Measurements from ENCODE around the gene LBH.
"Not testable (repeated sequence)": the region's sequence is repeated elsewhere in the genome, so short reads cannot be mapped to it uniquely, and the experiment has no call there.

The LBH gene

DNA sequence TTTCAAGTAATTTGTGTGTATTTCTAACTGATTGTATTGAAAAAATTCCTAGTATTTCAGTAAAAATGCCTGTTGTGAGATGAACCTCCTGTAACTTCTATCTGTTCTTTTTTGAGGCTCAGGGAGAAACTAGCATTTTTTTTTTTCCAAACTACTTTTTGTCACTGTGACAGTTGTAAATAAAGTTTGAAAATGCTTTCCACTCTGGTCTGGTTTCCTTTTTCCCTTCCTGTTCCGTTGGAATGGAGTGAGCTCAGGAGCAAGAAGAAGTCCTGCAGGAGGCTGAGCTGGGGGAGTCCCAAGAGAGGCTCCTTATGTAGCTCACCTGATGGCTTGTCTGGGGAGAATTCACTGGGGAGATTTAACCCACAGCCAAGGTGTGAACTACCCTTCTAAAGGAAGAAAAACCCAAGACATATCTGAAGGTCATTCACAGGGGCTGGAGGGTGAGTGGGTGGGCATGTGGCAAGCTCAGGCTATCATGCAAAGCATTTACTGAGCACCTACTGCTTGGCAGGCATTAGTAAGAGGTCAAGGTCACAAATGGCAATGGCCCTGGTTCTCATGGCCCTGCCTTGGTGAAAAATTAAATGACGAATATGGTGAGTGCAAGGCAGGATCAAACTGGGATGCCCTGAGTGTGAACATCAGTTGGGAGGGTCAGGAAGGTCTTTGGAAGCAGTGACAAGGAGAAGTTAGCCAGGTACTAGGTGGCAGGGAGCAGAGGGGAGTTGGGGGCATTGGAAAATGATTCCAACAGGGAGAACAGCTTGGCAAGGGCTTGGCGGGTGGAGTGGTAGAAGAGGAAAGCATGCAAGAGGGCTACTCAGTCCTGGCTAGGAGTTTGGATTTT lies 28.7 kb downstream of the LBH start:
- no peak for DNase-seq

GRCh38 chr2:30260941-30261340 lies 29.6 kb downstream of the LBH start:
- no peak for DNase-seq

DNA sequence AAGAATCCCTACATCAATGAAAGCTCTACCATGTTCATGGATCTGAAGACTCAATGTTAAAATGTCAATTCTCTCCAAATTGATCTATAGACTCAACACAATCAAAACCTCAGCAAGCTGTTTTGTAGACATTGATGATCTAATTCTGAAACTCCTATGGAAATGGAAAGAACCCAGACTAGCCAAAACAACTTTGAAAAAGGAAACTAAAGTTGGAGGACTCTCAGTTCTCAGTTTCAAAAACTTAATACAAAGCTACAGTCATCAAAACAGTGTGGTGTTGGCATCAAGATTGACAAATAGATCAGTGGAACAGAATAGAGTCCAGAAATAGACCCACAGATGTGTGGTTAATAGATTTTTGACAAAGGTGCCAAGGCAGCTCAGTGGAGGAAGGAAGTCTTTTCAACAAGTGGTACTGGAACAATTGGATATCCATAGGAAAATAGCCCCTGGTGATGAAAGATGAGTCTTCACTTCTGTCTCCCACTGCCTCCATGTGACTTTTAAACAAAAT lies 30.4 kb downstream of the LBH start:
- no peak for DNase-seq

DNA sequence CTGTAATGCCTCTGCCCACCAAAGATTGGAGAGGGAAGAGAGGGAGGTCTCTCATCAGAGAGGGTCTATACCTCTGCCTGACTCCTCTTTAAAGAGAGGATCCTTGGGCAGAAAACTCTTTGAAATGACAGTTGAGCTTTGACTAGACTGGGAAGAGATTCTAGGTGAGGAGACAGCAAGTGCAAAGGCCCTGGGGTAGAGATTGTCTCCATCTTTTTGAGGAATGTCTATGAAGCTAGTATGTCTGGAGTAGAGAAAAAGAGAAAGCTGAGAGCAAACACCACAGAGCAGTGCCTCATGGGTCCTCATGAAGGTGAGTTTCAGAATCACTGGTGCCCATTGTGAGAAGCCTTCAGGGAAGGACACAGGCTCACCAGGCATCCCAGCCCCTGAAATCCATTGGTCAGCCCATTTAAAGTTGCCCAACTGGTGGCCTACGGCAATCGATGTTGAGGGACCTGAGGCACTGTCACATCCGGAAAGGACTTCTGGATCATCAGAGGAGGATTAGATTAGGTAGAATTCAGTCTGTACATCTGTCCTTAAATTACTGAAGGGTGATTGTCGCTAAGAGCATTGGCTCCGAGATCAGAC lies 31.5 kb downstream of the LBH start:
- no peak for DNase-seq

GRCh38 chr2:30264274-30264673 lies 32.9 kb downstream of the LBH start:
- no peak for DNase-seq

- no peak for DNase-seq
Observed at GRCh38 chr2:30265052-30266015, 34.0 kb downstream of the LBH start.

- DNase-seq = no peak
Observed at GRCh38 chr2:30266051-30266621, 34.8 kb downstream of the LBH start.

- no peak for DNase-seq
Observed at GRCh38 chr2:30266705-30267104, 35.4 kb downstream of the LBH start.

- DNase-seq = no peak
Observed at GRCh38 chr2:30267161-30267975, 36.0 kb downstream of the LBH start.

DNA sequence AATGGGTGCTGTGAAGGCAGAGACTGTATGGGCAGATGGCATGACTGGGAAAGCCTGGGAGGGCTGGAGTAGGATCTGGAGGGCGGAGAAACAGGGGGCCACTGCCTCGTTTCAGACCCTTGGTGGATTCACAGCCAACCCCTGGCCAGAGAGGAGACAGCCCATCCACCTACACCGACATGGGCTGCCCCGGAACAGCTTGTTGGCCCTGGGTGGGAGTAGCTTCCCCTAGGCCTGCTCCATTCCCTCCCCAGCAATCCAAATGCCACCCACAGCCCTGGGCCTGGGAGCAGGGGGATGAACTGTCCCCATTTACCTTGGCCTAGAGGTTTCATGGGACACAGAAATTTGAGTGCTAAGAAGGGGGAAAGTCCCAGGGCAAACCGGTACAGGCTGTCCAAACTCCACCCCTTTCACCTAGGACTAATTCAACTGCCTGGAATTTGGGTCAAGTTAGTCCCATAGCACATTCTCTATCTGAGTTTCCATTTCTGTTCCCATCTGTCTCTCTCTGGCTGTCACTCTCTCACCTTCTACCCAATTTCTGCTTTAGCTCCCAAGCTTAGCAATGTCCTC lies 37.0 kb downstream of the LBH start:
- no peak for DNase-seq

GRCh38 chr2:30269114-30269770 lies 37.9 kb downstream of the LBH start:
- not testable (repeated sequence) for DNase-seq

GRCh38 chr2:30269771-30270145 lies 38.4 kb downstream of the LBH start:
- no peak for DNase-seq

- no peak for DNase-seq
Observed at GRCh38 chr2:30270166-30270565, 38.8 kb downstream of the LBH start.

- DNase-seq = no peak
Observed at GRCh38 chr2:30271301-30271700, 40.0 kb downstream of the LBH start.

- DNase-seq = no peak
Observed at GRCh38 chr2:30272286-30272685, 41.0 kb downstream of the LBH start.

- no peak for DNase-seq
Observed at GRCh38 chr2:30272761-30273573, 41.6 kb downstream of the LBH start.

DNA sequence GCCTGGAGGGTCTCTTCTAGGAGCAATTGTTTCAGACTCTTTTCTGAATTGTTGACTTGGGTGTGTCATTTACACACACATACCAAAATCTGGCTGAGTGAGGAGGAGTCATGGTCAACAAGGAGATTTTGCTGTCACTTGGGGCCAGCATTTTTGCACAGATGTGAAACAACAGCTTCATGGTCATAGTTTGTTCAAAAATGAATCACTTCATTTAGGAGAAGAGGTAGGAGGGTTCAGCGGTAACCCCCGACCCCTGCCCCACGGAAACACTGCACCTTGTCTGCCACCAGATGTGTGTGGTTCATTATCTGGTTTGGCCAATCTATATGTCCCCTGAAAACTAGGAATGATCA lies 42.2 kb downstream of the LBH start:
- DNase-seq = no peak

GRCh38 chr2:30275256-30275655 lies 43.9 kb downstream of the LBH start:
- DNase-seq = no peak

DNA sequence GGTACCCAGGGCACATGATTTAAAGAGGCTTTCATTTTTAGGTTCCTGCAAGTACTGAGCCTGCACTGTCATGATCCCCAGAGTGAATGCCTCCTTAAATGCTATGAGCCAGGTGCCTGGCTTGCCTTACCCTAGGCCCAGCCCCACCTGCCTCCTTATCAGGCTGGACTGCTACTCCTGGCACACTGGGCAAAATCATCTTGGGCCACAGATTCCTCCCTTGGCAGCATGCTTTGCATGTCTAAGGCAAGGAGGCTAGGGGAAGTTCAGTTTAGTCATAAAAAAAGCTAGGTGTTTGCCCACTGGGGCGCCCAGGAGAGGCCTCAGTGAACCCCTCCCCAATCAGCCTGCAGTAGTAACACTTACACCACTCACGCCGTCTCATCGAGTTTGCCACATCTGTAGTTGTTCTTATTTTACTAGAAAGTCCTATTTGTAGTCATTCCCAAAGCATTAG lies 45.1 kb downstream of the LBH start:
- no peak for DNase-seq

GRCh38 chr2:30277582-30277981 lies 46.2 kb downstream of the LBH start:
- DNase-seq = no peak

Data from DMS79 (cell line).